Rectal smooth muscle tissue (tissue), 1 donor: ENCODE data around the gene PRKACB.
"Not testable (repeated sequence)": the region's sequence is repeated elsewhere in the genome, so short reads cannot be mapped to it uniquely, and the experiment has no call there.

Source experiments
- H3K27ac ChIP-seq: one replicate; pipeline ENCODE4 v1.7.0; 2013; ENCODE audit warnings: low read depth, low read length, inconsistent platforms
- H3K27me3 ChIP-seq: one replicate; pipeline ENCODE4 v1.7.0; 2013; ENCODE audit warnings: low read length; ENCODE audit not compliant: control insufficient read depth, insufficient read depth
- H3K36me3 ChIP-seq: one replicate; pipeline ENCODE4 v1.7.0; 2013; ENCODE audit warnings: low read length; ENCODE audit not compliant: control insufficient read depth, insufficient read depth
- H3K4me1 ChIP-seq: one replicate; pipeline ENCODE4 v1.7.0; 2013; ENCODE audit warnings: low read length; ENCODE audit not compliant: control insufficient read depth, insufficient read depth
- H3K4me3 ChIP-seq: one replicate; pipeline ENCODE4 v1.7.0; 2013; ENCODE audit warnings: low read length
- H3K9ac ChIP-seq: one replicate; pipeline ENCODE4 v1.7.0; 2013; ENCODE audit warnings: low read length

The PRKACB gene

GRCh38 chr1:84283381-84283780, 139.3 kb downstream of the PRKACB start:
- Histone ChIP-seq H3K4me3 (no peak overlapping the region), H3K4me1 (no peaks in the 10 kb centered on the region), H3K27me3 (no peaks in the 10 kb centered on the region), H3K9ac (no peak overlapping the region), H3K27ac (no peak overlapping the region), H3K36me3 (no peaks in the 10 kb centered on the region)

GRCh38 chr1:84286071-84286470, 142.0 kb downstream of the PRKACB start:
- H3K4me1 ChIP-seq = no peaks in the 10 kb centered on the region

GRCh38 chr1:84287389-84287788, 143.3 kb downstream of the PRKACB start:
- not testable (repeated sequence) for H3K4me1 ChIP-seq, H3K27ac ChIP-seq, H3K27me3 ChIP-seq, H3K9ac ChIP-seq, H3K4me3 ChIP-seq, H3K36me3 ChIP-seq

More at GRCh38 chr1:84286071-84286470, 142.0 kb downstream of the PRKACB start:
- H3K9ac ChIP-seq = no peak overlapping the region
- no peaks in the 10 kb centered on the region for H3K36me3 ChIP-seq
- H3K27me3 ChIP-seq = no peaks in the 10 kb centered on the region
- H3K4me3 ChIP-seq = no peak overlapping the region
- no peak overlapping the region for H3K27ac ChIP-seq
